Neural cell (in vitro differentiated cells): ENCODE data around the gene MYO1D. TPM values are rescaled to one million over a fixed set of nuclear protein-coding genes. Genes with fewer than 3 reads are reported as not detected.

Experiments
- H2AFZ ChIP-seq: fragments of 200-600, 300-800 bp; sonication (generic), shearing (Covaris generic); 2 replicates; pipeline ENCODE4 v1.6.0; 2014; ENCODE audit warnings: low read depth, mild to moderate bottlenecking, antibody characterized with exemption, low read length, moderate library complexity
- H3F3A ChIP-seq: fragments of 200-600 bp; shearing (Covaris generic); 2 replicates; pipeline ENCODE4 v1.6.1; 2016; ENCODE audit warnings: mild to moderate bottlenecking, moderate library complexity, mixed read lengths, antibody characterized with exemption, low read length; ENCODE audit not compliant: insufficient read depth, poor library complexity, severe bottlenecking
- H3K27ac ChIP-seq: fragments of 200-600, 300-800 bp; sonication (generic), shearing (Covaris generic); 2 replicates; pipeline ENCODE4 v1.5.1; 2014; ENCODE audit warnings: mild to moderate bottlenecking, low read length, moderate library complexity
- H3K27me3 ChIP-seq: fragments of 300-800, 200-600 bp; sonication (generic), shearing (Covaris generic); 2 replicates; pipeline ENCODE4 v1.6.0; 2014; ENCODE audit warnings: mild to moderate bottlenecking, low read depth, low read length, moderate library complexity; ENCODE audit not compliant: insufficient read depth
- H3K36me3 ChIP-seq: fragments of 300-800, 200-600 bp; sonication (generic), shearing (Covaris generic); 2 replicates; pipeline ENCODE4 v1.5.1; 2014; ENCODE audit warnings: mild to moderate bottlenecking, antibody characterized with exemption, low read length, moderate library complexity; ENCODE audit not compliant: insufficient read depth
- H3K4me2 ChIP-seq: fragments of 300-800, 200-600 bp; sonication (generic), shearing (Covaris generic); 2 replicates; pipeline ENCODE4 v1.6.0; 2014; ENCODE audit warnings: mild to moderate bottlenecking, low read length
- H3K4me3 ChIP-seq: fragments of 300-800, 200-600 bp; sonication (generic), shearing (Covaris generic); 2 replicates; pipeline ENCODE4 v1.5.1; 2014; ENCODE audit warnings: mild to moderate bottlenecking, low read length, moderate library complexity
- H3K79me2 ChIP-seq: fragments of 200-600 bp; shearing (Covaris generic); replicated peaks from 2 replicates; pipeline ENCODE4 v1.6.0; 2014; ENCODE audit warnings: mild to moderate bottlenecking, low read length, moderate library complexity; ENCODE audit not compliant: insufficient read depth
- H3K9ac ChIP-seq: fragments of 300-800, 200-600 bp; sonication (generic), shearing (Covaris generic); 2 replicates; pipeline ENCODE4 v1.6.1; 2016; ENCODE audit warnings: mild to moderate bottlenecking, low read length, mixed read lengths
- H3K9me2 ChIP-seq: fragments of 200-600 bp; shearing (Covaris generic); 2 replicates; pipeline ENCODE4 v1.6.1; 2016; ENCODE audit warnings: mild to moderate bottlenecking, low read length, mixed read lengths; ENCODE audit not compliant: insufficient read depth
- H3K9me3 ChIP-seq: fragments of 200-600, 300-800 bp; sonication (generic), shearing (Covaris generic); 2 replicates; pipeline ENCODE4 v1.6.1; 2016; ENCODE audit warnings: mild to moderate bottlenecking, mixed run types, low read length, moderate library complexity, mixed read lengths
- H4K20me1 ChIP-seq: fragments of 200-600 bp; shearing (Covaris generic); 2 replicates; pipeline ENCODE4 v1.6.1; 2016; ENCODE audit warnings: mild to moderate bottlenecking, mixed run types; ENCODE audit not compliant: insufficient read depth
- CTCF ChIP-seq: fragments of 450-650 bp; IDR thresholded peaks from 2 replicates; pipeline ENCODE4 v1.5.1; 2014; ENCODE audit warnings: antibody characterized with exemption, mild to moderate bottlenecking, moderate library complexity; ENCODE audit not compliant: poor library complexity, severe bottlenecking
- EP300 ChIP-seq: fragments of 450-650 bp; conservative IDR thresholded peaks from 2 replicates; pipeline ENCODE4 v1.6.1; 2014; ENCODE audit warnings: antibody characterized with exemption, mild to moderate bottlenecking, moderate library complexity; ENCODE audit not compliant: poor library complexity, severe bottlenecking
- EZH2 ChIP-seq: fragments of 200-600, 300-800 bp; shearing (Covaris generic), sonication (generic); IDR thresholded peaks from 2 replicates; pipeline ENCODE4 v1.6.1; 2014; ENCODE audit warnings: antibody characterized with exemption, low read length, borderline replicate concordance, mild to moderate bottlenecking; ENCODE audit not compliant: insufficient read depth, poor library complexity, severe bottlenecking
- MXI1 ChIP-seq: fragments of 450-650 bp; conservative IDR thresholded peaks from 2 replicates; pipeline ENCODE4 v1.6.1; 2014; ENCODE audit warnings: antibody characterized with exemption, mild to moderate bottlenecking; ENCODE audit not compliant: poor library complexity, severe bottlenecking
- POLR2AphosphoS5 ChIP-seq: IDR thresholded peaks from 2 replicates; pipeline ENCODE4 v1.6.1; 2012
- RAD21 ChIP-seq: fragments of 450-650 bp; conservative IDR thresholded peaks from 2 replicates; pipeline ENCODE4 v1.6.1; 2014; ENCODE audit warnings: antibody characterized with exemption, mild to moderate bottlenecking, moderate library complexity
- REST ChIP-seq: IDR thresholded peaks from 2 replicates; pipeline ENCODE4 v1.6.1; 2012; ENCODE audit warnings: borderline replicate concordance
- SMC3 ChIP-seq: fragments of 450-650 bp; conservative IDR thresholded peaks from 2 replicates; pipeline ENCODE4 v1.6.1; 2014; ENCODE audit warnings: antibody characterized with exemption, mild to moderate bottlenecking, moderate library complexity; ENCODE audit not compliant: poor library complexity
- TAF1 ChIP-seq: IDR thresholded peaks from 2 replicates; pipeline ENCODE4 v1.6.1; 2012; ENCODE audit warnings: low read depth
- polyA plus RNA-seq: library from polyadenylated mRNA; depleted of rRNA; stranded (reverse); fragments of >200 nt; gene quantifications from 2 replicates; pipeline ENCODE4 v1.2.3, GENCODE V29; 2014

The MYO1D gene
- polyA plus RNA-seq, 1 donor from 2014 or later, result 10.7 TPM

GRCh38 chr17:32827227-32827626 is 49.7 kb downstream of the MYO1D start:
- H3K4me2 ChIP-seq, result no peak overlapping the region
- H3K9me2 ChIP-seq, result no peaks in the 10 kb centered on the region
- H3K27me3 ChIP-seq, result no peaks in the 10 kb centered on the region
- no peaks in the 10 kb centered on the region for H4K20me1 ChIP-seq
- H3K9me3 ChIP-seq, result no peaks in the 10 kb centered on the region
- TF ChIP-seq REST (no peak), RAD21 (no peak), MXI1 (no peak), POLR2AphosphoS5 (no peak), SMC3 (no peak), CTCF (no peak), EZH2 (no peak), TAF1 (no peak), EP300 (no peak)
- no peak overlapping the region for H3K27ac ChIP-seq
- H3K79me2 ChIP-seq, result no peaks in the 10 kb centered on the region
- no peaks in the 10 kb centered on the region for H3K36me3 ChIP-seq
- no peak overlapping the region for H3K9ac ChIP-seq
- no peaks in the 10 kb centered on the region for H3F3A ChIP-seq
- H3K4me3 ChIP-seq, result no peak overlapping the region
- no peak overlapping the region for H2AFZ ChIP-seq

- Histone ChIP-seq H3K9me2 (no peaks in the 10 kb centered on the region), H3K36me3 (no peaks in the 10 kb centered on the region), H2AFZ (no peak overlapping the region), H3F3A (no peaks in the 10 kb centered on the region), H3K79me2 (no peaks in the 10 kb centered on the region), H3K4me2 (no peak overlapping the region), H3K4me3 (no peak overlapping the region), H3K9me3 (no peaks in the 10 kb centered on the region), H3K27me3 (no peaks in the 10 kb centered on the region), H4K20me1 (no peaks in the 10 kb centered on the region), H3K27ac (no peak overlapping the region), H3K9ac (no peak overlapping the region)
- TF ChIP-seq RAD21, result no peak
- TF ChIP-seq TAF1, result no peak
- TF ChIP-seq SMC3, result no peak
- no peak for TF ChIP-seq REST
- no peak for TF ChIP-seq MXI1
- no peak for TF ChIP-seq CTCF
- TF ChIP-seq EZH2, result no peak
- no peak for TF ChIP-seq POLR2AphosphoS5
- no peak for TF ChIP-seq EP300
These were observed 50.8 kb downstream of the MYO1D start for GRCh38 chr17:32826076-32826475.
